NK-92 treated with Interleukin-12 subunit alpha and Interleukin-12 subunit beta, amount 100 ng/mL, for 24 hours (cell line): ENCODE measurements around the gene DNAJC18.
"Not testable (repeated sequence)": the region's sequence is repeated elsewhere in the genome, so short reads cannot be mapped to it uniquely, and the experiment has no call there.

Source experiments
- DNase-seq: peaks from one replicate; lab custom pipeline; 2025; lab: John Stamatoyannopoulos, UW

DNAJC18 gene

DNA sequence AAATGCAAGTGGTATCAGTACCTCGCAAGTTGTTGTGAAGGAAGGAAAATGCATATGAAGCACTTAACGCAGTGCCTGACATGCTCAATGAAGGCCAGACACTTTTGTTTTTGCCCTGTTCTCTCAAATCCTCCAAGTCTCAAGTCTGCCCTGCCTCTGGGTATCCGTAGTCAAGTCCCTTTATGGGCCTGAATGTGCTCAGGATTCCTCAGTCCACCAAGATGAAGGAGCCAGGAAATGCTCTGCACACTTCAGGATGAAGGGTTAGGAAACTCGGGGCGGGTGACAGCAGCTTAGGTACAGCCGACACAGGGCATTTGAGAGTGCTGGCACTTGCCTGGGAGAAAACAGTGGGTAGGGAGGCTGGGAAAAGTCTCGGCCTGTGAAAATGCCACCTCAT is 21.9 kb upstream of the DNAJC18 start:
- DNase-seq, result no peak

GRCh38 chr5:139460455-139460854 is 21.1 kb upstream of the DNAJC18 start:
- DNase-seq, result no peak

GRCh38 chr5:139459451-139459934 is 20.2 kb upstream of the DNAJC18 start:
- peak; percentile 14 for DNase-seq

- DNase-seq, result peak; percentile 74
These were observed 19.5 kb upstream of the DNAJC18 start for GRCh38 chr5:139458580-139459407.

- peak; percentile 18 for DNase-seq
These were observed 18.5 kb upstream of the DNAJC18 start for GRCh38 chr5:139457653-139458306.

DNA sequence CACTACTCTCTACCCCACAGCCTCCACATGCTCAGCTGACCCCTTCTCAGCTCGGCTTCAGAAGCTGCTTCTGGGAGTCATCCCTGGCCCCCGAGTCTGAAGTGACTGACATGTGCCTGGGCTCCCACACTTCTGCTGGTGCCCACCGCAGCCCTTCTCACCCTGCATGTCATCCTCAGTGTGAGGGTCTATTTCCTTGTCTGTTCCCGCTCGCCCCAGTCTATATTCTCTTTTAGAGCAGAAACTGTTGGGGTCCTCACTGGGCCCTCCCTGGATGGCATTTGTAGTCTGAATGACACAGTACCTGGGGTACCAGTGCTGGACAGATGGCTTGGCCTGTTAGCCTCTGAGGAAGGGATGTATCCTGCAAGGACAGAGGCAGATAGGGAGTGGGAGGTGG is 17.9 kb upstream of the DNAJC18 start:
- no peak for DNase-seq

GRCh38 chr5:139456776-139457175 is 17.5 kb upstream of the DNAJC18 start:
- no peak for DNase-seq

- DNase-seq, result no peak
These were observed 15.4 kb upstream of the DNAJC18 start for GRCh38 chr5:139454568-139455290.

- peak; percentile 21 for DNase-seq
These were observed 14.6 kb upstream of the DNAJC18 start for GRCh38 chr5:139453683-139454567.

- DNase-seq, result no peak
These were observed 12.7 kb upstream of the DNAJC18 start for GRCh38 chr5:139451878-139452660.

GRCh38 chr5:139451176-139451575 is 11.9 kb upstream of the DNAJC18 start:
- DNase-seq, result no peak

DNA sequence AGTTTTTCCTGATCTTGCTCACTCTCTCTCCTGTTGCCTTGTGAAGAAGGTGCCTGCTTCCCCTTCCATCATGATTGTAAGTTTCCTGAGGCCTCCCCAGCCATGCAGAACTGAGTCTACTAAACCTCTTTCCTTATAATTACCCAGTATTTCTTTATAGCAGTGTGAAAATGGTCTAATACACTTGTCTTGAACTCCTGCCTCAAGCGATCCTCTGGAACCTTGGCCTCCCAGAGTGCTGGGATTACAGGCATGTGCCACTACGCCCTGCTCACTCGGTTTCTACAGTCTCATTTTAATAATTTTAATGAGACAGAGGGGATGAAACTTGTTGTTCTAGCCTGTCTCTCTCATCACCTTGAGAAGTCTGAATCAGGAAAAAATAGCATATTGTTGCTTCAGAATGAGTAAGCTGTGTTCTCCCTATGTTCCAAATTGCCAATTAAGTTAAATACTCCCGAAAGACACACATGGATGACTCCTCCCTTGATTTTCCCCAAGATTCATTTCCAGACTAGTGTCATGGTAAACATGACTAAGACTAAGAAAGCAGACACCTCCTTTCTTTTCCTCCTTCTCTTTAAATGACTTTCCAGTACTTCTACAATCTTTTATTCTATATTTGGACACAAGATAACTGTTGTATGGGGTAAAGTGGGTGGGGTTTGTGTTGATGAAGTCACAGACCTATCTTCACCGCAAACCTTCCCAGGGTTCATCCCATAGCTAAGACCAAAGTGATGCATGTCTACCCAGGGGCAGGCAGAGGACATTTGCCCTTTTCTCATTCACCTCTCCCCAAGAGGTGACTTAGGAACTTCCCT is 7.8 kb upstream of the DNAJC18 start:
- DNase-seq, result no peak

DNA sequence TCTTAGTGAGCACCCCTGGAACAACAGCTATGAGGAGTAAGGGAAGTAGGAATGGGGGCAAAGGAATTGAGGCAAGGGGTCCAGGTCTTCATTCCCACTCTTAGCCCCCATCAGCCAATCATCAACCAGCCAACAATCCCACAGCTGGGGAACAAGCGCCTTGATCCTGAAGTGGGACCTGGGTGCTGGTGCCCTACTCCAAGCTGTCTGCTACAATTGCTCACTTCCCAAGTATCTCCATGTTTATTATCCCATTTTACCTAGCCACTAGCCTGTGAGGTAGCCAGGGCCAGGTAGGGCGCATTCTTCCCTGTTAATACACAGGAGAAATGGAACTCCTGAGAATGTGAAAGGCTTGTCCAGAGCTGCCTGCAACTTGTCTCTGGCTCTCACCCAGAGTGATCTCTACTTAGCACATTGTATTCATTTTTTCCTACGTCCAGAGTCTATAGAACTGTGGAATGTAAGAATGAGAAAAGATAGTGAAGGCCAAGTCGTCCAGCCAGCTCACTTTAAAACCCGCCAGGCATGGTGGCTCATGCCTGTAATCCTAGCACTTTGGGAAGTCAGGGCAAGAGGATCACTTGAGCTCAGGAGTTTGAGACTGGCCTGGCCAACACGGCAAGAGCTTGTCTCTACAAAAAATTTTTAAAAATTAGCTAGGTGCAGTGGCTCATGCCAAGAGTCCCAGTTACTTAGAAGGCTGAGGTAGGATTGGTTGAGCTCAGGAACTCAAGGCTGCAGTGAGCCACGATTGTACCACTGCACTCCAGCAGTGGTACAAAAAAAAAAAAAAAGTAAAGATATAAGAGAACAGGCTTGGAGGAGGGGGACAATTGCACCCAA is 6.2 kb upstream of the DNAJC18 start:
- DNase-seq, result no peak

DNA sequence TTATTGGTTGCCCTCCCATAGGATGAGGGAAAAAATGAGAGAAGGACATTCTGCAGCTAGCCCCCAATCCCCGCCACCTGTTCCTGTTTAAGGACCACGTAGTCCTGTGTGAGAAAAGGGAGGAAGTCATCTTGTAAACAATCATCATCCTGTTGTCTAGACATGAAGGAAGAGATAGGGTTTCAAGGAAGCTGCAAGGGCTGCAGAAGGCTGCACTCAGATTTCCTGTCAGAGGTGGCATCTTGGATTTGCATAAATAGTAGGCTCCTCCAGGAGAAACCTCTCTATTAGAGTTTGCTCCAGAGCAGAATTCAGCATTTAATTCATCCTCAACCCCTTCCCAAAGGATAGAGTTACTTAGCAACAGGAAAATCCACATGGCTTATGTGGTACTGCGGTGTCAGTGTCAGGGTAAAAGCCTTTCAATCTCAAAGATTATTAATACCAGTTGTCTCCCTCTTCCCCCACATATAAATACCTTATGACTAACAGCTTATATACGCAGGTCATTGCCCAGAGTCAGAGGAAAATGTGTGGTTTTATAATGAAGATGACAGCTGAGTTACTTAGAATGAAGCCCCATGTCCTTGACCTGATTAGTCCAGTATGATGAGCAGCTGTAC is 4.6 kb upstream of the DNAJC18 start:
- DNase-seq, result no peak

- not testable (repeated sequence) for DNase-seq
These were observed 1.1 kb upstream of the DNAJC18 start for GRCh38 chr5:139440416-139440815.

- no peak for DNase-seq
These were observed 665 bp downstream of the DNAJC18 start for GRCh38 chr5:139438707-139439012.

DNA sequence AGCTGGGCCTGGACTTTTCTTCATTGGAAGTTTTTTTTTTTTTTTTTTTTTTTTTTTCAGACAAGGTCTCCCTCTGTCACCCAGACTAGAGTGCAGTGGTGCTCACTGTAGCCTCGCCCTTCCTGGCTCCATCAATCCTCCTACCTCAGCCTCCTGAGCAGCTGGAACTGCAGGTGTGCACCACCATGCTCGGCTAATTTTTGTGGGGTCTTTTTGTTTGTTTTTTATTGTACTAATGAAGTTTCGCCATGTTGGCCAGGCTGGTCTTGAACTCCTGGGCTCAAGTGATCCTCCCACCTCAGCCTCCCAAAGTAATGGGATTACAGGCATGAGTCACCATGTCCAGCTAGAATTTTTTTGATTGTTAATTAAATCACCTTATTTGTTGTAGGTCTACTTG is 3.6 kb downstream of the DNAJC18 start:
- DNase-seq, result no peak

DNA sequence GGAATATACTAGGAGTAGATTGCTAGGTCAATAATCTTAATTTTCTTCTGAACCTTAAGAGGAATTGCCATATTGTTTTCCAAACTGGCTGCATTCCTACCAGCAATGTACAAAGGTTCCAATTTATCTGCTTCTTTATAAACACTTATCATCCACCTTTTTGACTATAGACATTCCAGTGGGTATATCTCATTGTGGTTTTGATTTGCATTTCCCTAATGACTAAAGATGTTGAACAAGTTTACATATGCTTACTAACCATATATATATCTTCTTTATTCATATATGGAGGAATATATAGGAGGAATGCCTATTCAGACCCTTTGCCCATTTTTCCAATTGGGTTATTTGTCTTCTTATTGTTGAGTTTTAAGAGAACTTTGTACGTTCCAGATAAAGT is 7.6 kb downstream of the DNAJC18 start:
- no peak for DNase-seq

DNA sequence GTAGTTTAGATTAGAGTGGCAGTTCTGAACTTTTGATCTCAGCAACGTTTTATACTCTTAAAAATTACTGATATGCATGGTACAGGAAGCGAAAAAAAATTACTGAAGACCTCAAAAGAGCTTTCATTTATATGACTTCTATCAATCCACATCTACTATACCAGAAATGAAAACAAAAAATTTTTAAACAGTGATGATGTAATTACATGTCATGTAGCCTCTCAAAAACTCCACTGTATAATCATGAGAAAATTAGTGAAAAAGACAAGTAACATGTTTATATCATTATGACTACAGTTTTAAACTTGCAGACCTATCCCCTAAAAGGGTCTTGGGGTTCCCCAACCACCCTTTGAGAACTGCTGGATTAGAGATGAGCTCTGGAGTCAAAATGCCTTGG is 9.3 kb downstream of the DNAJC18 start:
- no peak for DNase-seq
